AG04450 (cell line): ENCODE measurements around the gene CARMIL1. TPM values are rescaled to one million over a fixed set of nuclear protein-coding genes. Genes with fewer than 3 reads are reported as not detected.

Experiments
- CTCF ChIA-PET: fragments of 300-600, 350-600 bp; formaldehyde crosslinking; extraction: SDS; loops from one replicate; lab custom pipeline; 2022; ENCODE audit warnings: antibody characterized with exemption, inconsistent platforms; lab: Charles Lee
- POLR2A ChIA-PET: fragments of 350-600 bp; formaldehyde crosslinking; extraction: SDS; loops from one replicate; lab custom pipeline; 2021; ENCODE audit warnings: antibody characterized with exemption, inconsistent platforms; lab: Yijun Ruan, JAX
- DNase-seq: peaks from one replicate; pipeline ENCODE4 v3.0.0-alpha.2; 2011; ENCODE audit warnings: low read depth, low spot score
- H3K27ac ChIP-seq: one replicate; pipeline ENCODE4 v1.5.1; 2012; ENCODE audit warnings: low read depth, low read length, control low read depth
- H3K27me3 ChIP-seq: one replicate; pipeline ENCODE4 v1.6.0; 2012; ENCODE audit warnings: low read length; ENCODE audit not compliant: control insufficient read depth, insufficient read depth
- H3K4me3 ChIP-seq: 2 replicates; pipeline ENCODE4 v1.5.1; 2011; ENCODE audit warnings: mild to moderate bottlenecking, low read depth, low read length, control low read depth
- H3K9me3 ChIP-seq: 2 replicates; pipeline ENCODE4 v1.5.1; 2012; ENCODE audit warnings: low read length; ENCODE audit not compliant: control insufficient read depth, insufficient read depth
- polyA plus RNA-seq: library from polyadenylated mRNA; depleted of rRNA; stranded (reverse); fragments of >200 nt; gene quantifications from 2 replicates; pipeline ENCODE4 v1.2.3, GENCODE V29; 2011
- TF ChIP-seq, protein P1 (sequence below): IDR thresholded peaks from 2 replicates; pipeline ENCODE4 v1.5.1; 2011; ENCODE audit warnings: low read depth, low read length, control low read depth, inconsistent platforms

CARMIL1 gene
- polyA plus RNA-seq, 1 experiment: 0.55 TPM

- no peaks in the 10 kb centered on the region for H3K9me3 ChIP-seq
- no peaks in the 10 kb centered on the region for H3K27me3 ChIP-seq
- no peak for DNase-seq
- H3K4me3 ChIP-seq: no peak overlapping the region
- CTCF ChIA-PET: no interaction called here
- POLR2A ChIA-PET: no interaction called here
- TF ChIP-seq, protein P1, sequence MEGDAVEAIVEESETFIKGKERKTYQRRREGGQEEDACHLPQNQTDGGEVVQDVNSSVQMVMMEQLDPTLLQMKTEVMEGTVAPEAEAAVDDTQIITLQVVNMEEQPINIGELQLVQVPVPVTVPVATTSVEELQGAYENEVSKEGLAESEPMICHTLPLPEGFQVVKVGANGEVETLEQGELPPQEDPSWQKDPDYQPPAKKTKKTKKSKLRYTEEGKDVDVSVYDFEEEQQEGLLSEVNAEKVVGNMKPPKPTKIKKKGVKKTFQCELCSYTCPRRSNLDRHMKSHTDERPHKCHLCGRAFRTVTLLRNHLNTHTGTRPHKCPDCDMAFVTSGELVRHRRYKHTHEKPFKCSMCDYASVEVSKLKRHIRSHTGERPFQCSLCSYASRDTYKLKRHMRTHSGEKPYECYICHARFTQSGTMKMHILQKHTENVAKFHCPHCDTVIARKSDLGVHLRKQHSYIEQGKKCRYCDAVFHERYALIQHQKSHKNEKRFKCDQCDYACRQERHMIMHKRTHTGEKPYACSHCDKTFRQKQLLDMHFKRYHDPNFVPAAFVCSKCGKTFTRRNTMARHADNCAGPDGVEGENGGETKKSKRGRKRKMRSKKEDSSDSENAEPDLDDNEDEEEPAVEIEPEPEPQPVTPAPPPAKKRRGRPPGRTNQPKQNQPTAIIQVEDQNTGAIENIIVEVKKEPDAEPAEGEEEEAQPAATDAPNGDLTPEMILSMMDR: no peak
- no peak overlapping the region for H3K27ac ChIP-seq
Measured at GRCh38 chr6:25326960-25327359, 47.8 kb downstream of the CARMIL1 start.

DNA sequence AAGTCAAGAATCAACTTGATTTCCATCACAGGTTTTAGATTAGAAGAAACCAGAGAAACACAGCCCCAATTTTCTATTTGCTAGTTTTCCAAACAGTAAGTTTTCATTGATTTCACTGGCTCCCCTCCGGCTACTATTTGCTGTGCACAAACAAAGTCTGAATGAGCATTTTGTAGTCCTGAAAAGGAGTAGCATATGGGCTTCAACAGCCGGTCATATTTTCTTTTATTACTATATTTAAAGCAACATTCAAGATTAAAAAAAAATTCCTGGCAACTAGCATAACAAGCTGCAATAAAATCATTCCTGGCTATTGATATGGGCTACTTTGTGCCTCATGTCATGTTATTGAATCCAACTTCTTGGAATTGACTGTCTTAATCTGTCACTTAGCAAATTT is 48.3 kb downstream of the CARMIL1 start:
- no peak overlapping the region for H3K27ac ChIP-seq
- ChIA-PET CTCF (interaction anchor here (0.6 to 1.2 kb wide), 2 partner anchors 35 to 47 kb away, joined by 3 to 4 read pairs; no protein-coding TSS in a partner anchor), POLR2A (no interaction called here)
- no peak overlapping the region for H3K4me3 ChIP-seq
- no peak for DNase-seq
- no peaks in the 10 kb centered on the region for H3K9me3 ChIP-seq
- TF ChIP-seq, protein P1: no peak
- H3K27me3 ChIP-seq: no peaks in the 10 kb centered on the region

DNA sequence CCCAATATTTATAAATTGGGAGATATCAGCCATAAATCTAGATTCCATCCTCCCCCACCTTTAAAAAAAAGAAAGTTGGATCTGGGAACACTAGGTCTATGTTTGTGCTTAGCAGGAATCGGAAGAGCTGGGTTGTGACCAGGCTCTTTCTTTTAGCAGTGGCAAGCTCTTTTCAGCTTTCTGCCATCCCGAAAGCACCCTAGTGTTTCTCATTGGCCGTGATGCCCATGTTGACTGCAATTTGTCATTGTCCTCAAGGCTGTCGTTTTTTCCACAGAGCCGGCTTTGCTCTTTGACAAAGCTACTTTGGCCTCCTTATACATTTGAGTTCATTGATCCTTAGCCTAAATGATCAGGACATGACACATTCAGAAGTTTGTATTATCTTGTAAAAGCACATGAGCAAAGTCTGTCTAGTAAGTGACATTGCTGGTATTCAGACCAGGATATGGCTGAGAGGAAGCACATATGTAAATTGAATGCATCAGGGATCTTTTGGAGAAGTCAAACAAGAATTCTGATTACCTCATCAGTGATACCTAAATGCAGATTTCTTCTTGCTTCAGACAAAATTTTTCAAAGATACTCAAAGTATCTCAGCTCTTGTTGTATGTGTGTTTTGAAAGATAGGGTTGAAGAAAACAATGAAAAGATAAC is 50.1 kb downstream of the CARMIL1 start:
- CTCF ChIA-PET: interaction anchor here (0.6 kb wide), 1 partner anchor 63 kb away, joined by 3 read pairs; no protein-coding TSS in a partner anchor

DNA sequence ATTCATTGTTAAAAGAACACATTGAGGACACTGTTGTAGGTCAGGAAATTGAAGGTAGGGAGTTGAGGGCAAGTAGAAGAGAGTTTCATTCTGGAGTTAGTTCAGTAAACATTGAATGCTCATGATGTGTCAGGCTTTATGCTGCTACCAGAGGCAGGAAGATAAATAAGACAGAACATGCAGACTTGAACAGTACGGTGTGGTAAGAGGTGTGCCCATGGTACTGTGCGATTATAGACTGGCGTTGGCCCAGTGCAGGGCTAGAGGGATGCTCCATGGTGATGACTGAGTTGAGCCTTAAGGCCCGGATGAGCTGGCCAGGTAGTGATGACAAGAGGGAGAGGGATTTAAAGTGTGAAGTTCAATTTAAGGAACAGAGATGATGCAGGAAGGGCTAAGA is 50.8 kb downstream of the CARMIL1 start:
- H3K9me3 ChIP-seq: no peaks in the 10 kb centered on the region
- ChIA-PET CTCF (no interaction called here), POLR2A (no interaction called here)
- DNase-seq: no peak
- H3K27ac ChIP-seq: no peak overlapping the region
- H3K4me3 ChIP-seq: no peak overlapping the region
- no peaks in the 10 kb centered on the region for H3K27me3 ChIP-seq
- TF ChIP-seq, protein P1: no peak

More for the DNA sequence above, 50.1 kb downstream of the CARMIL1 start:
- Histone ChIP-seq H3K27ac (no peak overlapping the region), H3K9me3 (no peaks in the 10 kb centered on the region), H3K4me3 (no peak overlapping the region), H3K27me3 (no peaks in the 10 kb centered on the region)
- TF ChIP-seq, protein P1: no peak
- DNase-seq: no peak
- POLR2A ChIA-PET: no interaction called here

- Histone ChIP-seq H3K4me3 (no peak overlapping the region), H3K27me3 (no peaks in the 10 kb centered on the region), H3K9me3 (no peaks in the 10 kb centered on the region), H3K27ac (no peak overlapping the region)
- ChIA-PET POLR2A (no interaction called here), CTCF (no interaction called here)
- DNase-seq: no peak
- TF ChIP-seq, protein P1: no peak
Measured at GRCh38 chr6:25330796-25331685, 51.9 kb downstream of the CARMIL1 start.
